Activated gamma-delta T cell (primary cell): Measurements from ENCODE around the gene KBTBD13.
"Not testable (repeated sequence)": the region's sequence is repeated elsewhere in the genome, so short reads cannot be mapped to it uniquely, and the experiment has no call there.

Source experiments
- DNase-seq: peaks from one replicate; lab custom pipeline; 2025; lab: John Stamatoyannopoulos, UW

The KBTBD13 gene

DNA sequence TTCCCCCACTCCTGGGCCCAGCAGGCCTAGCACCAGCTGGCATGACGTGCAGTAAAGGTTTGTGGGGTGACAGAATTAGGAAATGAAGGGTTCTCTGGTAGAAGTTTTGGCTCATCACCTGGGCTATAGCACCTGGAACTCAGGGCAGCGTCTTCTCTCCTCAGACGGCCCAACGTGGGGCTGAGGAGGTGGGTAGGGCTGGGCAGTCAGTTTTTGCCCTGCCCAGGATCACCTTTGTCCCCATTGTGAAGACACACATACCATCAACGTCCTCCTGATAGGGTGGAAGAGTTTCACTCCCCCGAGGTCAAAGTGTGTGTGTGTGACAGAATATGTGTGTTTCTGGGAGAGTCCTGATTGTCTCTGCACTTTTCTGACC is 12.1 kb downstream of the KBTBD13 start:
- DNase-seq: no peak

DNA sequence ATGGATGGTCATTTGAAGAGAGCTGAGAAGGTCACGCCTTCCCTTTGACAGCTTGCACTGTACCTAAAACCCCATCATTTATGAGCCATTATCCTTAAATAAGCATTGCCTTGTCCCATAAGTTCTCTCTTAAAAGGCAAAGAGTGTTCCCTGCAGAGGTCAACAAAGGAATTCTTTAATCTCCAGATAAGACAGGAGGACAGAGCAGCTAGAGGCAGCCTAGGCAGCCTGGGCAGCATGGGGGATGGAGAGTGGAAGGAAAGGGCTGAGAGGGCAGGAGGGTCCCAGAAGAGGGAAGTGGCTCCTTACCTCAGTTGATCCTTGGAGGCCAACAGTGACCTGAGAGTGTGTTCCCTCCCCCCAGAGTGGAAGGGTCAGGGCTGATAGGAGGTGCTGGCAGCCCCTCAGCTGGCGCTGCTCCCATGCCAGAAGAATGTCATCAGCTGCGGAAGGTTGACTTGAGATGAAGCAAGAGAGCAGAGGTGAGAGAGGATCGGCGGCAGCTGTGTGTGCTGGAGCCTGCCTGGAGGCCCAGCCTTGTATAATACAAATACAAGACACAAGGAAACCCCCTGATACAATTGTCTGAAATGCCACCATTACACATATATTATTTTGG is 12.8 kb downstream of the KBTBD13 start:
- DNase-seq: no peak

- DNase-seq: no peak
Observed at GRCh38 chr15:65091946-65092770, 15.6 kb downstream of the KBTBD13 start.

DNA sequence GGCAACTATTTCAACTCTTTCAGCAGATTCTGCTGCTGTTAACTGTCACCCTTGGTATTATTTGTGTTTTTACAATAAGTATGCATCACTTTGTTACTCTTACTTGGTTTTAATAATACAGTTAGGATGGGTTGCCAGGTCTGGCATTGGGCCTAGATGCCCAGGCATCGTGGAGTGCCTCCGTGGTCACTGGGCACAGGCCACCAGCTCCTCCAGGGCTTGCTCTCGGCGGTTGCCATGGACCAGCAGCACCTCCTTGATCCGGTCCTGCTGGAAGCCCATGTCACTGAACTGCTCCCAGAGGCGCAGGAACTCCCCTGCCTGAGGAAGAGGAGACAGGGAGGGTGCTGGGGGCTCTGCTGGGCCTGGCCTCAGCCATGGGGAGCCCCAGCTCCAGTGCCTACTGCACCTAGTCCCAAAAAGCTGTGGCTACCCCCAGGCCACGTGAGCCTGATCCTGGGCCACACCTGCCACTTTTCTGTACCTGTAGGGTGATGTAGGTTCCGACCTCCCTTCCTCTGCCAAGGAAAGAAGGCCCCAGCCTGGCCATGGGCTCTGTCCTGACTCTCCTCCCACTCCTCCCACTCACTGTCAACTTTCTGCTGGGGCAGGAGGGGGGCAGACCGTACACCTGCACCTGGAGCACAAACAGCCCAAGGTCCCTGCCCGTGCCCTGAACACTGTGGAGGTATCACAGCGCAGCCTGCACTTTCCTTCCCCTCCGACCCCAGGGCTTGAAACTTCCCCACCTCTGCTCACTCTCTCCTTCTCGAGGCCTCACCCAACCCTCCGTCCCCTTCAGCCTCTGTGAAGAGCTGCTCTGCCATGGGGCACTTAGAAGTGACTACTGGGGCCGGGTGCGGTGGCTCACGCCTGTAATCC is 16.6 kb downstream of the KBTBD13 start:
- no peak for DNase-seq

DNA sequence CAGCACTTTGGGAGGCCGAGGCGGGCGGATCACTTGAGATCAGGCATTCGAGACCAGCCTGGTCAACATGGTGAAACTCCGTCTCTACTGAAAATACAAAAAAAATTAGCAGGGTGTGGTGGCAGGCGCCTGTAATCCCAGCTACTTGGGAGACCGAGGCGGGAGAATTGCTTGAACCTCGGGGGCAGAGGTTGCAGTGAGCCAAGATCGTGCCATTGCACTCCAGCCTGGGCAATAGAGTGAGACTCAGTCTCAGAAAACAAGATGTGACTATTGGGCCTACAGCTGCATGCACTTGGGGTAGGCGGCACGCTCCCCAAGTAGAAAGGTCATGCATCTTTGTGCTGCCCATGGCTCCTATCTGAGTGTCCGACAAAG is 17.2 kb downstream of the KBTBD13 start:
- DNase-seq: not testable (repeated sequence)

DNA sequence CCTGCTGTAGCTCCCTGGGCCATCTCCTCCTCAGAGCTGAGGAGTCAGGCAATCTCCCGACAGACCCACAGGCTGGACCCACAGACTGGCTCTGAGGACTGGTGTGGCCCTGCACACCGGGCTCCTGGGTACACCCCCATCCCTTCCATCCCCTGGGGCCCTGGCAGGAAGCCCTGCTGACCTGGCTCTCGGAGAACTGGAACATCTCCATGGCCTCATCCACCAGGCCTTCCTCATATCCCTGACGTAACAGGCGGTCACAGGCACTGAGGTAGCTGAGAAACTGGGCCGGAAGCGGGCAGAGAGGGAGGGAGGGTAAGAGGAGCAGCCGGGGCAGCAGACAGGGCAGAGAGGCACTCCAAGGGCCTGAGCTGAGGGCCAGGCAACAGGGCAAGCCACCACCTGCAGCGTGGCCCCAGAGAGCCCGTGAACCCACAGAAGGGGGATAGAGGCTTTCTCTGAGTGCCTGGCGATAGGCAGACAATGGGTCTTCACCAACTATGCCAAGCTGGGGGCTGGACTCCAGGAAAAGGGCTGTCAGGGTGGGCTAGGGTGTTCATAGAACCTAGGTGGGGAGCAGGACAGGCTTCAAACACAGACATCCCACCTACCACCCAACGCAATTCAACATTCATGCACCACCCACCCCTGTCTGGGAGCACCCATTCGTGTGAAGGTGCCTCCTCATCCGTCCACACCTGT is 17.9 kb downstream of the KBTBD13 start:
- DNase-seq: no peak

GRCh38 chr15:65095011-65095746 is 18.6 kb downstream of the KBTBD13 start:
- DNase-seq: no peak

DNA sequence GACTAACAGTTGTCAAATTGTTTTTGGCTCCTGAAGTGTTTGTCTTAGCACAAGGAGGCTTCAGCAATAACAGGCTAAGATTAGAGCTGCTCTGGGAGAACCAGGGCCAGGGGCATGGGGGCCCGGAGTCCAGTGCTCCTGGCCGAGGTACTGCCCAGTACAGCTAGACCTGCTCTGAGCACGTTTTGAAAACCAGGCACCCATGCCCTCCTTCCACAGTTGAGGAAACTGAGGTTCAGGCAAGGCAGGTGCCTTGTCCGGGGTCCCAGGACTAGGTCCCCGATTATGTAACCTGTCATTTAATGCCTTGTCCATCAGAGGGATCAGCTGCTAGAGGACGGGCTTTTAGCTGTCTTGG is 19.2 kb downstream of the KBTBD13 start:
- no peak for DNase-seq

DNA sequence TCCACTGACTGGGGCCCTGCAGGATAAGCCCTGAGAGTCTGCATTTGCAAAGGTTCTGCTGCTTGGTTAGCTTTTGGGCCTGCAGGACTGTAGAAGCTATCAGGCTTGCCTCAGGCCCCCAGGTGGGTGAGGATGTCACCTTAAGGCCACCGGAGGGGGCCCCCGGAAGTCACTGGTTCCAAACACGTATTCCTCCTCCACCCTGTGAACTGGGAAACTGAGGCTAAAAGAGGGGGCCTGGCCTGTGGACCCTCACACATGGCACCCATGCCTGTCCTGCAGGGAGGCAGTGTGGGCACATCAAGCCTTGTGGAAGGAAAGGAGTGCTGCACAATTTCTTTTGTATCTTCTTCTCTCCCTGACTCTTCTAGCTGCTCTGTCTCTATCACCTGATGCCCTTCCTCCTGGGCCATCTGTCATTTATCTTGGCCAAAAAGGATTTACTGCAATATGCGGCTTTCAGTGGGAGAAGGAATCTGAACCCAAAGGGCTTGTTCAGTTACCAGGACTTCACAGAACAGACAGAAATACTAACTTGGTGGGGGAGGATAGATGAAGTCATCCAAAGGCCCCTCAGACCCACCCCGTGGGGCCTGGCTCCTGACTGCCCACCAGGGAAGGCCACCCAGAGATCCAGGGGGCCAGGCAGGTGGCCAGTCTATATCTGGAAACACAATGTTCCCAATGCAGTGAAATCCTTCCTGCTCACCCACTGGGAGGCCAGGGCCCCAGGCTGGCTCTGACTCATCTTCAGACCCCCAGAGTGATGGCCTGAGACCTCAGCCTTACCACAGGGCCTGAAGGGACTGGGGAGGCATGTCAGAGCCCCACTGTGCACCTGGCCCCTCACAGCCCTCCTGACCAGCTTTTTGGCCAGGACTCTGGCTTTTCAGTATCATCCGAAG is 20.2 kb downstream of the KBTBD13 start:
- no peak for DNase-seq

GRCh38 chr15:65097651-65098263 is 21.2 kb downstream of the KBTBD13 start:
- no peak for DNase-seq

- DNase-seq: no peak
Observed at GRCh38 chr15:65099336-65099735, 22.8 kb downstream of the KBTBD13 start.

DNA sequence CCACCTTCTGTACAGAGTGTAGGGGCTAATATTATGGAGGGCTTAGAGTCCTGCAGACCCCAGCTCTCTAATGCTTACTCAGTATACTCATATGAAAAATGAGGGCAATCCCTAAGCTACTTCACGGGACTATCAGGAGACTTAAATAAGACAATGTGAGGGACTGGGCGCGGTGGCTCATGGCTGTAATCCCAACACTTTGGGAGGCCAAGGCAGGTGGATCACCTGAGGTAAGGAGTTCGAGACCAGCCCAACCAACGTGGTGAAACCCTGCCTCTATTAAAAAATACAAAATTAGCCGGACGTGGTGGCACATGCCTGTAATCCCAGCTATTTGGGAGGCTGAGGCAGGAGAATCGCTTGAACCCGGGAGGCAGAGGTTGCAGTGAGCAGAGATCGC is 23.3 kb downstream of the KBTBD13 start:
- DNase-seq: not testable (repeated sequence)

- DNase-seq: no peak
Observed at GRCh38 chr15:65100442-65100841, 23.9 kb downstream of the KBTBD13 start.

GRCh38 chr15:65101411-65101890 is 24.9 kb downstream of the KBTBD13 start:
- DNase-seq: no peak

DNA sequence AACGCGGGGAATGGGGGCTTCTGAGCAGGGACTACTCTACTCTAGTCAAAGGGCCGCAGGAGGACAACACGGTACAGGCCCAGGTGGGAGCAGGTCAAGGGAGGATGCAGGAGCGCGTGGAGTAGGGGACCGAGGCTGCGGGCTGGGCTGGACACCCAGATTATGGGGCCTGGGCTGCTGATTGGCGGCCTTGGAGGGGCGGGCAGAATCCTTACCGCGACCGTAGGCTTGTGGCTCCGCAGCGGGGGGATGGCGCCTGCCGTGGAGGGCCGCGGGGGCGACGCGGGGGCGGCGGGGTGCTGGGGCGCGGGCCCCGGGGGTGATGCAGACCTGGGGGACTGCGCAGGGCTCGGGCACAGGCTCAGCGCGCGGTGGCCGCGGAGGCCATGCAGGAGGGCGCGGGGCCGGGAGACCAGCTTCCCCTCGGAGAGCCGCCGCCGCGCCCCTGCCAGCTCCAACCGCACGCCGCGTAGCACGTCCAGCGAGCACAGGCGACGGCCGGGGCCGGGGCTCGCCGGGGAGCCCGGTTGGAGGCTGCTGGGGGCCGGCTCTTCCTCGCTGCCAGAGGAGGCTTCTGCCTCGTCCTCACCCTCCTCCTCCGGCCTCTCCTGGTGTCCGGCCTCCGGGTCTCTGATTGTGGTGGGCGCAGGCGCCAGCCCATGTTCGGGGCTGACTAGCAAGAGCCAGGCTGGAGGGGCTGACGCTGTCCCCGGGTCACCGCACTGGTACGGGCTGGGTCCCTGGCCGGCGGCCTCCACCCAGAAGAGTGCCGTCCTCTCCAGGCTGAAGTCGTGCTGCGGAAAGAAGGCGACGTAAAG is 25.6 kb downstream of the KBTBD13 start:
- DNase-seq: peak; percentile 11

- DNase-seq: no peak
Observed at GRCh38 chr15:65102912-65103311, 26.4 kb downstream of the KBTBD13 start.

DNA sequence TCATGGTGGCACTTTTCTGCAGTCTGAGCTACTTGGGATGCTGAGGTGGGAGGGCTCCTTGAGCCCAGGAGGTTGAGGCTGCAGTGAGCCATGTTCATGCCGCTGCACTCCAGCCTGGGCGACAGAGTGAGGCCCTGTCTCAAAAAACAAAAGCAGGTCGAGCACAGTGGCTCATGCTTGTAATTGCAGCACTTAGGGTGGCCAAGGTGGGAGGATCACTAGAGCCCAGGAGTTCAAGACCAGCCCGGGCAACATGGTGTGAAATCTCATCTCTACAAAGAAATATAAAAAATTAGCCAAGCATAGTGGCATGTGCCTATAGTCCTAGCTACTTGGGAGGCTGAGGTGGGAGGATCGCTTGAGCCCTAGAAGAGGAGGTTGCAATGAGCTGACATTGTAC is 28.5 kb downstream of the KBTBD13 start:
- DNase-seq: no peak

- DNase-seq: no peak
Observed at GRCh38 chr15:65106011-65106590, 29.6 kb downstream of the KBTBD13 start.
